Measurements from ENCODE around the gene AGBL1.

AGBL1 gene

GRCh38 chr15:86935841-86936240 lies 856.2 kb downstream of the AGBL1 start:
- no peak overlapping the region for H3K4me3 ChIP-seq (ENCODE audit: low read depth, low read length)
- ChIA-PET CTCF (no interaction called here), POLR2A (no interaction called here)
- no peak for DNase-seq (ENCODE audit: low read depth, low spot score)
- TF ChIP-seq, protein P1, sequence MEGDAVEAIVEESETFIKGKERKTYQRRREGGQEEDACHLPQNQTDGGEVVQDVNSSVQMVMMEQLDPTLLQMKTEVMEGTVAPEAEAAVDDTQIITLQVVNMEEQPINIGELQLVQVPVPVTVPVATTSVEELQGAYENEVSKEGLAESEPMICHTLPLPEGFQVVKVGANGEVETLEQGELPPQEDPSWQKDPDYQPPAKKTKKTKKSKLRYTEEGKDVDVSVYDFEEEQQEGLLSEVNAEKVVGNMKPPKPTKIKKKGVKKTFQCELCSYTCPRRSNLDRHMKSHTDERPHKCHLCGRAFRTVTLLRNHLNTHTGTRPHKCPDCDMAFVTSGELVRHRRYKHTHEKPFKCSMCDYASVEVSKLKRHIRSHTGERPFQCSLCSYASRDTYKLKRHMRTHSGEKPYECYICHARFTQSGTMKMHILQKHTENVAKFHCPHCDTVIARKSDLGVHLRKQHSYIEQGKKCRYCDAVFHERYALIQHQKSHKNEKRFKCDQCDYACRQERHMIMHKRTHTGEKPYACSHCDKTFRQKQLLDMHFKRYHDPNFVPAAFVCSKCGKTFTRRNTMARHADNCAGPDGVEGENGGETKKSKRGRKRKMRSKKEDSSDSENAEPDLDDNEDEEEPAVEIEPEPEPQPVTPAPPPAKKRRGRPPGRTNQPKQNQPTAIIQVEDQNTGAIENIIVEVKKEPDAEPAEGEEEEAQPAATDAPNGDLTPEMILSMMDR (IDR thresholded peaks at IDR 0.05; ENCODE audit: insufficient read depth, low read length, missing control alignments) = no peak

DNA sequence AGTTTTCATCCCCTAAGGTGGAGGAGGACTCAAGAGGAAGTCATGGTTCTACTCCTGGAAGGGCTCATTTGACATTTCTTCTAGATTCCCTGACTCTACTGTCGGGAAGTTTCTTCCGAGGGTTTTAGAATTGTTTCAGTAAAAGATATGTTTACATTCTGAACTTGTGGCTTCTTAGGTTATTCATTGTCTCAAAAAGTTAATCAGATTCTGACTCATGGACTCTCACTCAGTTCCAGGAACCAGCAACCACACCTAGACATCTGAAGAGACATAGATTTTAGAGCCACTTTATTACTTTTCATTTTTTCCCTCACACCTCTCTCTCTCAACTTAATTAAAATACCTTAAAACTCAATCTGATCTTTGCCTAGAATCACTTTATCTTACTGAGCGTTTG lies 862.6 kb downstream of the AGBL1 start:
- no peak for DNase-seq (ENCODE audit: low read depth, low spot score)
- ChIA-PET POLR2A (no interaction called here), CTCF (no interaction called here)
- TF ChIP-seq, protein P1 (IDR thresholded peaks at IDR 0.05; ENCODE audit: insufficient read depth, low read length, missing control alignments) = no peak
- no peak overlapping the region for H3K4me3 ChIP-seq (ENCODE audit: low read depth, low read length)

GRCh38 chr15:86948719-86949118 lies 869.0 kb downstream of the AGBL1 start:
- POLR2A ChIA-PET = no interaction called here
- no peak overlapping the region for H3K4me3 ChIP-seq (ENCODE audit: low read depth, low read length)
- CTCF ChIA-PET = no interaction called here
- TF ChIP-seq, protein P1 (IDR thresholded peaks at IDR 0.05; ENCODE audit: insufficient read depth, low read length, missing control alignments) = no peak
- no peak for DNase-seq (ENCODE audit: low read depth, low spot score)

- POLR2A ChIA-PET = no interaction called here
- no peak for DNase-seq (ENCODE audit: low read depth, low spot score)
- TF ChIP-seq, protein P1 (IDR thresholded peaks at IDR 0.05; ENCODE audit: insufficient read depth, low read length, missing control alignments) = no peak
- CTCF ChIA-PET = interaction anchor here (1.2 kb wide), 1 partner anchor 43 kb away, joined by 3 read pairs; no protein-coding TSS in a partner anchor
- H3K4me3 ChIP-seq (ENCODE audit: low read depth, low read length) = no peak overlapping the region
These were observed 879.6 kb downstream of the AGBL1 start for GRCh38 chr15:86959254-86959653.

- CTCF ChIA-PET = no interaction called here
These were observed 882.0 kb downstream of the AGBL1 start for GRCh38 chr15:86961669-86962068.

GRCh38 chr15:86964271-86964670 lies 884.6 kb downstream of the AGBL1 start:
- no peak for DNase-seq (ENCODE audit: low read depth, low spot score)
- ChIA-PET CTCF (no interaction called here), POLR2A (no interaction called here)
- TF ChIP-seq, protein P1 (IDR thresholded peaks at IDR 0.05; ENCODE audit: insufficient read depth, low read length, missing control alignments) = no peak
- H3K4me3 ChIP-seq (ENCODE audit: low read depth, low read length) = no peak overlapping the region

More at GRCh38 chr15:86961669-86962068, 882.0 kb downstream of the AGBL1 start:
- no peak overlapping the region for H3K4me3 ChIP-seq (ENCODE audit: low read depth, low read length)
- TF ChIP-seq, protein P1 (IDR thresholded peaks at IDR 0.05; ENCODE audit: insufficient read depth, low read length, missing control alignments) = no peak
- no peak for DNase-seq (ENCODE audit: low read depth, low spot score)
- POLR2A ChIA-PET = no interaction called here
